ENCODE measurements around the gene NDRG4. TPM values are rescaled to one million over a fixed set of nuclear protein-coding genes. Genes with fewer than 3 reads are reported as not detected.
A peak's percentile ranks its signal among the peaks of the same experiment; 100 is the strongest.

NDRG4 gene
- total RNA-seq, 1 donor from 2014 or later, result 42.9 TPM

- DNase-seq (ENCODE audit: extremely low spot score, unreplicated experiment), result no peak
- no peak for TF ChIP-seq CTCF (conservative IDR thresholded peaks at IDR 0.05)
- Mint-ChIP-seq H3K27me3 (no peaks in the 10 kb centered on the region), H3K4me3 (no peak overlapping the region), H3K4me1 (ENCODE audit: unreplicated experiment) (no peaks in the 10 kb centered on the region), H3K9me3 (no peaks in the 10 kb centered on the region), H3K27ac (no peak overlapping the region), H3K36me3 (peaks cover 28% of the 10 kb centered on the region)
Observed at GRCh38 chr16:58548378-58548777, 48.4 kb downstream of the NDRG4 start.

- Mint-ChIP-seq H3K36me3 (peaks cover 25% of the 10 kb centered on the region), H3K4me3 (no peak overlapping the region), H3K9me3 (no peaks in the 10 kb centered on the region), H3K4me1 (ENCODE audit: unreplicated experiment) (no peaks in the 10 kb centered on the region), H3K27me3 (no peaks in the 10 kb centered on the region), H3K27ac (no peak overlapping the region)
- TF ChIP-seq CTCF (conservative IDR thresholded peaks at IDR 0.05), result no peak
- DNase-seq (ENCODE audit: extremely low spot score, unreplicated experiment), result no peak
Observed at GRCh38 chr16:58551496-58551895, 51.6 kb downstream of the NDRG4 start.

GRCh38 chr16:58556678-58557077 is 56.7 kb downstream of the NDRG4 start:
- peaks cover 27% of the 10 kb centered on the region for H3K36me3 Mint-ChIP-seq
- no peak for DNase-seq (ENCODE audit: extremely low spot score, unreplicated experiment)
- no peaks in the 10 kb centered on the region for H3K4me1 Mint-ChIP-seq (ENCODE audit: unreplicated experiment)
- no peak for TF ChIP-seq CTCF (conservative IDR thresholded peaks at IDR 0.05)
- H3K27me3 Mint-ChIP-seq, result no peaks in the 10 kb centered on the region
- H3K9me3 Mint-ChIP-seq, result no peaks in the 10 kb centered on the region
- H3K4me3 Mint-ChIP-seq, result no peak overlapping the region
- peak overlapping the region; percentile 17 for H3K27ac Mint-ChIP-seq

Other genes with a start within 250 kb of the NDRG4 start
- gene PRSS54, start 205.1 kb upstream of the NDRG4 start, total RNA-seq (ENCODE audit: low replicate concordance), result not detected in 2 replicates
- 6.3 and 14.7 TPM in 2 replicates for gene GINS3, start 107.7 kb upstream of the NDRG4 start, total RNA-seq (ENCODE audit: low replicate concordance)
- 32.6 and 36.5 TPM in 2 replicates for gene SETD6, start 15.4 kb downstream of the NDRG4 start, total RNA-seq (ENCODE audit: low replicate concordance)
- gene CNOT1, start 129.7 kb downstream of the NDRG4 start, total RNA-seq (ENCODE audit: low replicate concordance), result 216 and 242 TPM in 2 replicates
- 28.1 and 31.6 TPM in 2 replicates for gene SLC38A7, start 184.6 kb downstream of the NDRG4 start, total RNA-seq (ENCODE audit: low replicate concordance)
- 89.7 and 104 TPM in 2 replicates for gene GOT2, start 234.2 kb downstream of the NDRG4 start, total RNA-seq (ENCODE audit: low replicate concordance)

All from type B pancreatic cell (in vitro differentiated cells).